ENCODE measurements around the gene C1orf167. TPM values are rescaled to one million over a fixed set of nuclear protein-coding genes. Genes with fewer than 3 reads are reported as not detected.
A peak's percentile ranks its signal among the peaks of the same experiment; 100 is the strongest.

Gene C1orf167
- total and polyA plus RNA-seq, 2 donors from 2014 or later = 1.9 to 4.2 TPM

GRCh38 chr1:11795238-11795890 lies 33.4 kb downstream of the C1orf167 start:
- H3K9ac ChIP-seq (ENCODE audit: low read length in 3 of 3) = no peak overlapping the region
- H3K9me3 ChIP-seq (ENCODE audit: control insufficient read depth in 2 of 3, insufficient read depth in 1 of 3, low read length in 3 of 3) = no peaks in the 10 kb centered on the region
- H3K36me3 ChIP-seq (ENCODE audit: control insufficient read depth in 2 of 3, insufficient read depth in 3 of 3, low read length in 3 of 3) = peaks cover 0 to 58% (median 19%) of the 10 kb centered on the region in 3 donors
- H3K27me3 ChIP-seq (ENCODE audit: control insufficient read depth, insufficient read depth, low read length) = no peaks in the 10 kb centered on the region
- H3K27ac ChIP-seq (ENCODE audit: low read depth in 2 of 2, low read length in 2 of 2) = peak overlapping the region in 1 of 2 donors; percentile 41
- H3K4me1 ChIP-seq (ENCODE audit: control insufficient read depth in 2 of 3, insufficient read depth in 2 of 3, low read depth in 1 of 3, low read length in 3 of 3) = peaks cover 0 to 30% (median 19%) of the 10 kb centered on the region in 3 donors
- no peak for TF ChIP-seq CTCF (IDR thresholded peaks at IDR 0.05; ENCODE audit: borderline replicate concordance, extremely low read depth, insufficient read depth)
- no peak overlapping the region for H3K4me3 ChIP-seq (ENCODE audit: low read length in 3 of 3)
- peak in 2 of 5 donors; percentile 31 to 50 for DNase-seq
- no peak for FAIRE-seq
- intact Hi-C loops (cut with DNase I) = no loop called here

GRCh38 chr1:11796036-11796828 lies 34.2 kb downstream of the C1orf167 start:
- intact Hi-C loops (cut with DNase I) = no loop called here
- no peak overlapping the region for H3K9ac ChIP-seq (ENCODE audit: low read length in 3 of 3)
- no peaks in the 10 kb centered on the region for H3K27me3 ChIP-seq (ENCODE audit: control insufficient read depth, insufficient read depth, low read length)
- DNase-seq (peak; percentile 78 to 89 (median 83)), FAIRE-seq (no peak)
- peaks cover 0 to 23% (median 18%) of the 10 kb centered on the region in 3 donors for H3K4me1 ChIP-seq (ENCODE audit: control insufficient read depth in 2 of 3, insufficient read depth in 2 of 3, low read depth in 1 of 3, low read length in 3 of 3)
- H3K4me3 ChIP-seq (ENCODE audit: low read length in 3 of 3) = no peak overlapping the region
- TF ChIP-seq CTCF (IDR thresholded peaks at IDR 0.05; ENCODE audit: borderline replicate concordance, extremely low read depth, insufficient read depth) = no peak
- peaks cover 0 to 58% (median 24%) of the 10 kb centered on the region in 3 donors for H3K36me3 ChIP-seq (ENCODE audit: control insufficient read depth in 2 of 3, insufficient read depth in 3 of 3, low read length in 3 of 3)
- no peaks in the 10 kb centered on the region for H3K9me3 ChIP-seq (ENCODE audit: control insufficient read depth in 2 of 3, insufficient read depth in 1 of 3, low read length in 3 of 3)
- H3K27ac ChIP-seq (ENCODE audit: low read depth in 2 of 2, low read length in 2 of 2) = peak overlapping the region; percentile 62 to 68

GRCh38 chr1:11797525-11798216 lies 35.7 kb downstream of the C1orf167 start:
- peaks cover 0 to 45% (median 26%) of the 10 kb centered on the region in 3 donors for H3K36me3 ChIP-seq (ENCODE audit: control insufficient read depth in 2 of 3, insufficient read depth in 3 of 3, low read length in 3 of 3)
- DNase-seq = peak in 2 of 5 donors; percentile 35 to 89
- no peak overlapping the region for H3K9ac ChIP-seq (ENCODE audit: low read length in 3 of 3)
- intact Hi-C loops (cut with DNase I) = no loop called here
- no peak overlapping the region for H3K4me3 ChIP-seq (ENCODE audit: low read length in 3 of 3)
- H3K9me3 ChIP-seq (ENCODE audit: control insufficient read depth in 2 of 3, insufficient read depth in 1 of 3, low read length in 3 of 3) = no peaks in the 10 kb centered on the region
- H3K4me1 ChIP-seq (ENCODE audit: control insufficient read depth in 2 of 3, insufficient read depth in 2 of 3, low read depth in 1 of 3, low read length in 3 of 3) = peaks cover 2 to 28% (median 15%) of the 10 kb centered on the region in 3 donors
- peak overlapping the region; percentile 73 to 83 for H3K27ac ChIP-seq (ENCODE audit: low read depth in 2 of 2, low read length in 2 of 2)
- no peaks in the 10 kb centered on the region for H3K27me3 ChIP-seq (ENCODE audit: control insufficient read depth, insufficient read depth, low read length)
- TF ChIP-seq CTCF (IDR thresholded peaks at IDR 0.05; ENCODE audit: borderline replicate concordance, extremely low read depth, insufficient read depth) = no peak
- no peak for FAIRE-seq
